Small intestine (tissue), 7 donors: ENCODE results near the gene PDLIM5. TPM values are rescaled to one million over a fixed set of nuclear protein-coding genes. Genes with fewer than 3 reads are reported as not detected.

Experiments
- DNase-seq, 2 donors: peaks; one replicate each; pipeline versions ENCODE4 v3.0.0 to v3.0.0-alpha.2; 2013
- FAIRE-seq: peaks from 2 replicates; lab custom pipeline; 2012; peaks lifted over from hg19 to GRCh38; lab: Jason Lieb, UNC
- H3K27ac ChIP-seq, 3 donors: one replicate each; pipeline ENCODE4 v1.5.1; 2013; ENCODE audit warnings: low read length in 2 of 3, mild to moderate bottlenecking in 2 of 3, control low read depth in 1 of 3, inconsistent platforms in 1 of 3, low read depth in 1 of 3, moderate library complexity in 1 of 3
- H3K27me3 ChIP-seq, 3 donors: one replicate each; pipeline ENCODE4 v1.6.1; 2013; ENCODE audit warnings: low read length in 3 of 3, inconsistent platforms in 1 of 3; ENCODE audit not compliant: control insufficient read depth in 3 of 3, insufficient read depth in 3 of 3
- H3K36me3 ChIP-seq, 3 donors: one replicate each; pipeline ENCODE4 v1.6.1; 2013; ENCODE audit warnings: low read length in 3 of 3, inconsistent platforms in 1 of 3, low read depth in 1 of 3, mild to moderate bottlenecking in 1 of 3, moderate library complexity in 1 of 3; ENCODE audit not compliant: control insufficient read depth in 3 of 3, insufficient read depth in 2 of 3
- H3K4me1 ChIP-seq, 3 donors: one replicate each; pipeline ENCODE4 v1.6.1; 2013; ENCODE audit warnings: low read length in 2 of 3, inconsistent platforms in 1 of 3, low read depth in 1 of 3, mild to moderate bottlenecking in 1 of 3, moderate library complexity in 1 of 3; ENCODE audit not compliant: control insufficient read depth in 3 of 3, insufficient read depth in 2 of 3
- H3K4me3 ChIP-seq, 3 donors: one replicate each; pipeline ENCODE4 v1.5.1; 2013; ENCODE audit warnings: low read length in 3 of 3, control low read depth in 1 of 3, inconsistent platforms in 1 of 3, low read depth in 1 of 3, mild to moderate bottlenecking in 1 of 3, moderate library complexity in 1 of 3
- H3K9me3 ChIP-seq, 2 donors: one replicate each; pipeline ENCODE4 v1.6.1; 2013; ENCODE audit warnings: low read depth in 1 of 2, low read length in 1 of 2; ENCODE audit not compliant: control insufficient read depth in 2 of 2, insufficient read depth in 1 of 2
- WGBS, 3 donors: extraction: QIAGEN DNeasy Blood & Tissue Kit; methylation state at CpG; one replicate each; pipeline ENCODE4 v1.1.7; 2013; 5-methylcytosine and 5-hydroxymethylcytosine counted together
- polyA plus RNA-seq, 4 donors: library from polyadenylated mRNA; stranded (reverse) in 3 of 4; unstranded in 1 of 4; fragments of 200-250 nt in 3 of 4; fragments of 120-200 nt in 1 of 4; gene quantifications; one replicate each; pipeline versions ENCODE4 v1.2.1 to v1.2.3, GENCODE V29; 2013
- donor health status: healthy with polysubstance abuse.
- donor health status: control.
- donor health status: control.
- donor health status: Bipolar disorder and iron deficiency.
- donor health status: healthy.

PDLIM5 gene
- polyA plus RNA-seq, 4 donors = 26.6 to 106 (median 61.5) TPM

DNA sequence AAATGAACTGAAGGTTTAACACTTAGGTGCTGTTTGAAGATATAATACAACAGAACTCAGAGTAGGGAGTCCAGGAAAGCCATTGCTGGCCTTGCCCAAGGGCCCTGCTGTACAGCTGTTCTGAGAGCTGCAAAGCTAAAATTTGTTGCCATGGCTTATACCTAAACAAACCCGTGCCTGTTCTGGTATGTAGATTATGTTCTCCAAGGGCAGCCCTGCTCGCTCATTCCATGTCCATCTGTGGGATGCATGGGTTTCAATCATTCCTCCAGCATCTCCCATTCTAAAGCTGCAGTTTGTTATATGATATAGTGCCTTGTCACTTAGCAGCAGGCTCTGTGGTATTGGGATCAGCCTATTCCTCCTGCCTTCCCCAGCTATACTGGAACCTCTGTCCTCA is 225.2 kb downstream of the PDLIM5 start:
- Histone ChIP-seq H3K27ac (no peak overlapping the region), H3K4me3 (no peak overlapping the region), H3K4me1 (no peaks in the 10 kb centered on the region), H3K27me3 (no peaks in the 10 kb centered on the region), H3K9me3 (no peaks in the 10 kb centered on the region), H3K36me3 (no peaks in the 10 kb centered on the region)
- 47 to 62% (median 62%) methylated on average over 2 of the region's 2 CpGs for WGBS, 3 donors
- DNase-seq = no peak
- FAIRE-seq = no peak

DNA sequence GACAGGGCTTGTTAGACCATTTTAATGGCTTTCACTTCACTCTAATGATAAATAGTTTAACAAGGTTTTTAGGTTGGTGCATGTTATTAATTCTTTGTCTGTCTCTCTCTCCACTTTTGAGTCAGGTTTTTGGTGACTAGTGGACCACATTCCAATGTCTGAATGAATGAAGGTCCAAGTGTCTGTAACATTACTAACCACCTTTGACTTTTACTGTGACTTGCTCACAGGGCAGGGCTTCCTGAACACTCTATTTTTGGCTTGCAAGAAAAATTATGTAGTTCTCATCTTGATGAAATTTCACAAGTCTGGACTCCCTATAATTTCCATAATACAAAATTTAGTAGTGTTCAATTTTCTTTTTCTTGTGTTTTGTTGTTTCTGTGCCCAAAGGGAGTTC is 227.2 kb downstream of the PDLIM5 start:
- no peaks in the 10 kb centered on the region for H3K4me1 ChIP-seq
- no peak overlapping the region for H3K27ac ChIP-seq
- no peaks in the 10 kb centered on the region for H3K9me3 ChIP-seq
- FAIRE-seq (no peak), DNase-seq (no peak)
- no peaks in the 10 kb centered on the region for H3K27me3 ChIP-seq
- H3K36me3 ChIP-seq = no peaks in the 10 kb centered on the region
- H3K4me3 ChIP-seq = no peak overlapping the region

GRCh38 chr4:94680176-94680862 is 228.6 kb downstream of the PDLIM5 start:
- 61 to 81% (median 80%) methylated on average over 10 of the region's 10 CpGs for WGBS, 3 donors
- FAIRE-seq (no peak), DNase-seq (no peak)
- H3K27ac ChIP-seq = no peak overlapping the region
- H3K36me3 ChIP-seq = no peaks in the 10 kb centered on the region
- no peak overlapping the region for H3K4me3 ChIP-seq
- no peaks in the 10 kb centered on the region for H3K9me3 ChIP-seq
- no peaks in the 10 kb centered on the region for H3K4me1 ChIP-seq
- no peaks in the 10 kb centered on the region for H3K27me3 ChIP-seq

DNA sequence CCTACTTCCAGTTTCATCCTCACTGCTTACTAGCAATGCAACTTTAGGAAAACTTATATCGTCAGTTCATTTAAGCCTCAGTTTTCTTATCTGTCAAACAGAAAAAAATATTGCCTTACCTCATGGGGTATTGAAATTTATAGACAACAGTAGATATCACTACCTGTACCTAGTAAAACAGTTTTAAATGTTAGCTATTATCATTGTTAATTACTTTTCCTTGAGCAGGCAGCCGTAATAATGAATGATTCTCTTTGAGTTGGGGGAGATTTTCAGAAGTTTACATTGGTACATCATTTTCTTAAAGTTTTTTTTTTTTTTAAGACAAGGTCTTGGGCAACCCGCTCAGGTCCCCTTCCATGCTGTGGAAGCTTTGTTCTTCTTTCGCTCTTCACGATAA is 234.3 kb downstream of the PDLIM5 start:
- Histone ChIP-seq H3K27ac (no peak overlapping the region), H3K27me3 (no peaks in the 10 kb centered on the region), H3K36me3 (no peaks in the 10 kb centered on the region), H3K9me3 (no peaks in the 10 kb centered on the region), H3K4me1 (no peaks in the 10 kb centered on the region), H3K4me3 (no peak overlapping the region)
- FAIRE-seq (no peak), DNase-seq (no peak)
- WGBS, 3 donors = 90 to 96% (median 92%) methylated on average over 5 of the region's 5 CpGs

DNA sequence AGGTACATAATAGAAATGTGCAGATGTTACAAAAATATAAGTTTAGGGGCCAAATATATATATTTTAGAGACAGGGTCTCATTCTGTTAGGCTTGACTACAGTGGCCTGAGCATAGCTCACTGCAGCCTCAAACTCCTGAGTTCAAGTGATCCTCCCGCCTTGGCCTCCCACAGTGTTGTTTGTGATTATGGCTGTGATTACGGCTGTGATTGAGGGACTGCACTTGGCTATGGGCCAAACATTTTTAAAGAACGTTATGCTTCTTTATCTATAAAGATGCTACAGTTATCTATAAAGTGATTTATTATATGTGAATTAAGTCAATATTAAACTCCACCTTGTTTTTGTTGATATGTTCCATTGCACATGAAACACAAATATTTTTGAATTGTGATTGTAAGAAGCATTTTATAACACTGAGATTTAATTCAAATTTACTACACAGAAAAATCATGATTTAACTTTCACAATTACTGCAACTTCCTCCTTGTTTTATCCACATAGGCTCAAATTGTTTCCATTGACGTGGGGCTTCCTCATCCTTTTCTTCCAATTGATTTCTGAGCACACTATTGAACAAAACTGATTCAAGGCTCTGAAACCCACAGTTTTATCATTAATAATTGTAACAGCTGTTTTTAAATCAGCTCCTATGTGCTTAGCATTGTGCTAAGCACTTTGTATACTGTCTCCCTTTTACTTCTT is 237.6 kb downstream of the PDLIM5 start:
- no peaks in the 10 kb centered on the region for H3K27me3 ChIP-seq
- no peaks in the 10 kb centered on the region for H3K4me1 ChIP-seq
- no peak overlapping the region for H3K27ac ChIP-seq
- 57 to 61% (median 60%) methylated on average over 4 of the region's 4 CpGs for WGBS, 3 donors
- FAIRE-seq (no peak), DNase-seq (no peak)
- no peak overlapping the region for H3K4me3 ChIP-seq
- no peaks in the 10 kb centered on the region for H3K9me3 ChIP-seq
- H3K36me3 ChIP-seq = no peaks in the 10 kb centered on the region

GRCh38 chr4:94690851-94691254 is 239.1 kb downstream of the PDLIM5 start:
- 52 to 61% (median 56%) methylated on average over 4 of the region's 4 CpGs for WGBS, 3 donors
- H3K4me3 ChIP-seq = no peak overlapping the region
- H3K4me1 ChIP-seq = no peaks in the 10 kb centered on the region
- H3K36me3 ChIP-seq = no peaks in the 10 kb centered on the region
- H3K27me3 ChIP-seq = no peaks in the 10 kb centered on the region
- no peak for DNase-seq
- no peaks in the 10 kb centered on the region for H3K9me3 ChIP-seq
- no peak for FAIRE-seq
- H3K27ac ChIP-seq = no peak overlapping the region

DNA sequence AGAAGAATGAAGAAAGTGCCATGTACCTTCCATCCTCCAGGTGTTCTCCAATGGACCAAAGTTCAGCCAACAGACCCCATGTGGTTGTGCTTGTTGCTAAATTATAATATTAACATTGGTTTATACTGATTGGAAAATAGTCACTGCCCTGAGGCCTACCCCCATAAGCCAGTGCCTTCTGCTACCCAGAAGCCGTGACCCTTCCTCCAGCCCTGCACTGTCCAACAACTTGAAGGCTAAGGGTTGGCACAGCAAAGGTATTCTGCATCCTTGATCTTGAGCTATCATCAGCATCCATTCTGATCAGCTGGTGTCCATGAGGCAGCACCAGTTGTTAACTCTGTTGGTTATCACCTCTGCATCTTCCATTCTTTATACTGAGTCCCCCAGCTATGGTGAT is 239.8 kb downstream of the PDLIM5 start:
- 92 to 95% (median 93%) methylated on average over 1 of the region's 1 CpG for WGBS, 3 donors
- Histone ChIP-seq H3K9me3 (no peaks in the 10 kb centered on the region), H3K4me3 (no peak overlapping the region), H3K27ac (no peak overlapping the region), H3K4me1 (no peaks in the 10 kb centered on the region), H3K36me3 (no peaks in the 10 kb centered on the region), H3K27me3 (no peaks in the 10 kb centered on the region)
- DNase-seq (no peak), FAIRE-seq (no peak)

DNA sequence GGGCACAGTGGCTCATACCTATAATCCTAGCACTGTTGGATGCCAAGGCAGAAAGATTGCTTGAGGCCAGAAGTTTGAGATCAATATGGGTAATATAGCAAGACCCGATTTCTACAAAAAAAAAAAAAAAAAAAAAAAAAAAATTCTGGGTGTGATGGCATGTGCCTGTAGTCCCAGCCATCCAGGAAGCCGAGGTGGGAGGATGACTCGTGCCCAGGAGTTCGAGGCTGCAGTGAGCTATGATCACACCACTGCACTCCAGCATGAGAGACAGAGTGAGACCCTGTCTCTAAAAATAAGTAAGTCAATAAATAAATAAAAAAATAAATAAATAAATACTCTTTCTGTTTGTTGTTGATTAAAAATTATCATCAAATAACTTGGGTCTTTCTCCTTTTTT is 243.6 kb downstream of the PDLIM5 start:
- WGBS, 3 donors = 55 to 80% (median 71%) methylated on average over 4 of the region's 4 CpGs
- H3K9me3 ChIP-seq = no peaks in the 10 kb centered on the region
- no peak overlapping the region for H3K27ac ChIP-seq
- H3K36me3 ChIP-seq = no peaks in the 10 kb centered on the region
- H3K4me3 ChIP-seq = no peak overlapping the region
- no peaks in the 10 kb centered on the region for H3K27me3 ChIP-seq
- no peak for DNase-seq
- H3K4me1 ChIP-seq = no peaks in the 10 kb centered on the region
- no peak for FAIRE-seq

DNA sequence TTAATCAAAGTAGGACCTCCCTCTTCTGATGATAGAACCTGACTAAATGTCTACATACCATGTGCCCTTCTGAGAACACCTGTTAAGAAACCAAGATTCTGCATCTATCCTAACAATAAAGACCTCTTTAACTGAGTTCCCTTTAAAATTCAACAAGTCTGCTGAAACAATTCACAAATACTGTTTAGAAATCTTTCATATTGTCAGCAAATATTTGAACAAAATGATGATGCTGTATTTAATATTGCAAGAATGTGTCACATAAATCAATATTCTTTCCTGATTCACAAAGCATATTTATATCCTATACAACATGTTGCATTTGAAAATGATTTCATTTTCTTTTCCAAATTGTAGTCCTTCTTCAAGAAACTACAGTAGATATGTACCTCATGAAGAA is 246.4 kb downstream of the PDLIM5 start:
- Histone ChIP-seq H3K36me3 (no peaks in the 10 kb centered on the region), H3K4me1 (no peaks in the 10 kb centered on the region), H3K27ac (no peak overlapping the region), H3K4me3 (no peak overlapping the region), H3K9me3 (no peaks in the 10 kb centered on the region), H3K27me3 (no peaks in the 10 kb centered on the region)
- DNase-seq (no peak), FAIRE-seq (no peak)
